A549 treated with Mapracorat at 1 μM for 4 hours (cell line): ENCODE results near the gene METTL5. TPM values are rescaled to one million over a fixed set of nuclear protein-coding genes. Genes with fewer than 3 reads are reported as not detected.

Source experiments
- total RNA-seq: library from RNA; stranded (reverse); fragments of 200-300 nt; extraction: Qiagen RNA extraction; gene quantifications from 5 replicates; pipeline ENCODE4 v1.2.3, GENCODE V29; 2022

Gene METTL5
- 65.6 to 98.2 TPM (median 69.9 TPM) in 5 replicates for total RNA-seq

GRCh38 chr2:169824373-169825333, at the start of gene METTL5:
METTL5 (minus strand) TSS chr2:169824905; CDS start chr2:169824597, 308 bp downstream.

GRCh38 chr2:169827272-169828140, 2.8 kb upstream of the METTL5 start, which contains the start of gene UBR3:
UBR3 (plus strand) TSS chr2:169827454; CDS start chr2:169827508, 54 bp downstream.

GRCh38 chr2:169798718-169799592, 25.8 kb downstream of the METTL5 start, which contains the start of gene SSB:
SSB (plus strand) TSS chr2:169798871; CDS start chr2:169800961, 2,090 bp downstream.

Other genes with a start within 250 kb of the METTL5 start
- 32.4 to 47.5 TPM (median 38.7 TPM) in 5 replicates for gene PPIG, start 240.6 kb downstream of the METTL5 start, total RNA-seq
- gene CFAP210, start 130.5 kb downstream of the METTL5 start, total RNA-seq = 0.27 to 0.81 TPM (median 0.46 TPM) in 5 replicates
- gene PHOSPHO2, start 130.4 kb downstream of the METTL5 start, total RNA-seq = 2.0 to 3.6 TPM (median 2.3 TPM) in 5 replicates
- 6.0 to 9.3 TPM (median 7.3 TPM) in 5 replicates for gene KLHL23, start 91.1 kb downstream of the METTL5 start, total RNA-seq
- gene SSB, start 26.0 kb downstream of the METTL5 start, total RNA-seq = 129 to 179 TPM (median 137 TPM) in 5 replicates
- gene UBR3, start 2.5 kb upstream of the METTL5 start, total RNA-seq = 8.0 to 9.6 TPM (median 9.1 TPM) in 5 replicates